SK-MEL-5 (cell line): Measurements from ENCODE around the gene TEX38. TPM values are rescaled to one million over a fixed set of nuclear protein-coding genes. Genes with fewer than 3 reads are reported as not detected.
"Not testable (repeated sequence)": the region's sequence is repeated elsewhere in the genome, so short reads cannot be mapped to it uniquely, and the experiment has no call there.

Experiments
- DNase-seq: peaks from one replicate; pipeline ENCODE4 v3.0.0-alpha.2; 2016; ENCODE audit warnings: low read depth, low spot score
- in situ Hi-C: cut with HindIII; loops from 2 replicates; pipeline ENCODE4 v1.10.0; 2016; ENCODE audit warnings: low sequenced_read_pairs, high pct_unique_total_duplicates, low pct_unique_long_range_greater_than_20kb
- total RNA-seq: library from RNA; depleted of rRNA; stranded (reverse); fragments of >200 nt; shearing (Covaris generic); gene quantifications from 2 replicates; pipeline ENCODE4 v1.2.3, GENCODE V29; 2014

TEX38 gene
- total RNA-seq, 1 experiment from 2014 or later: not detected

DNA sequence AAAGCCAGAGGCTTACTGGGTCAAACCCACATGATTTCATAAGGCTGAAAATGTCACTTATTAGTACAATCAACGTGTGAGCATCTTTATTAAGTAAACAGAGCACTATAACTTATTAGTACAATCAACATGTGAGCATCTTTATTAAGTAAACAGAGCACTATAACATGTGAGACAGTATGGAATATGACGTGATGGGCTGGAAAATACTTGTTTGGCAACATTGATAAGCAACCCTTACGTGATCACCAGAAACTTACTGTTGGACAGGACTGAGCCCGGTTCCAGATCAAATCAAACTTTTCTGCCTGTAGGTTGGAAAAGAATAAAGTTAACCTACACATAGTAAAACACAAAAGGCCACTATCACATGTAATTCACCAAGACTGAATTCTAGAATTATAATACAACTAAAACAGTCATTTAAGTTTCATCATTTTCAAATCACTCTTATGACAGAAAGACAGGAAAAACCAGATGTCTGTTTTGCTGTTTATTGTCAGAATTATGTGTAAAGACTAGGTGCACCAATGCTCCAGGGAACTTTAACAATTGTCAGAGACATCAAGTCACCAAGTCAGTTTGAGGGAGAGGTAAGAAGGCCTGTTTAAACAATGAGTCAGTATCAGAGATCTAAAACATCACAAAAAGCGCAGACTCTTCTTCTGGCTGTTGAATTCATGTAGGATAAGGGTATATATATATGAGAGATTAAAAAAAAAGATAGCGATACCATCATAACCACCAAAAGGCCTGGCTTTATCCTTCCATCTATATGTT is 19.1 kb upstream of the TEX38 start:
- in situ Hi-C loops: no loop called here
- no peak for DNase-seq

DNA sequence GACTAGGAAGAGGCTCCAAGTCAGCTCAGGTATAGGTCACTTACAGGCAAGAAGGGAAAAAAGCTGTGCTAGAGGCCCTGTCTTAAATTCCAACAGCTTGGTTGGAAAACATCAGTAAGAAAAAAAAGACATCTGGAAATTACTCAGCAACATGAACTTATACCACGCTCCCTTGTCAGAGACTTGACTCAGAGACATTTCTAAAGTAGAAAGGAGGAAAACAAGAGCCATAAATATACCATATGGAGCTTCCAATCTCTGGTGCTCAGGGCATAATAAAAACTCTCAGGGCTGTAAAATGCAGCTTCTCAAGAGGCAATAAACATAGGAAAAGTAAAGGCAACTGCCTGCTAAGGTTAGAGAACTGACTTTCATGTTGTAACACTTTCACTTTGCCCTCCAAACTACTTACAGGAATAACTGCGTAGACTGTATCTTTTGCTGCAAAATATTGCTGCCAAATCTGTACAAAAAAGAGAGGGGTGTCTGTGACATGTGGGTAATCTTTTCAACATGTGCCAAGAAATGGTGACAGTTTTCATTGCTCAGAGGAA is 18.2 kb upstream of the TEX38 start:
- in situ Hi-C loops: no loop called here
- DNase-seq: no peak

DNA sequence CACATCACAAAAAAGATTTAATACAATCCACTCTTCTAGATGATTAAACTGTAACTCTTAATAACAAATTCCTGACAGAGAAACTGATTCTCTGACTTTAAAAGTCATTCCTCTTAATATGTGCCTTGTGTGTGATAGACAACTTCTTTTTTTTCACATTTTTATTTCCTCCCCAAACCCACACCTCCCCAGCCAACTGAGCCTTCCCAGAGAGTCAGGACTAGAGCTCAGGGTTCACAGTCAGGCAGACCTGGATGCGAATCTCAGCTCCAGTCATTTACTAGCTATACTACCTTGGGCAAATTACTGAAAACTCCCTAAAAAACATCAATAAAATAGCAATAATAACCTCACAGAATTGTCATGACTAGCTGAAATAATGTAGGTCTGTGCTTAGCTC is 17.6 kb upstream of the TEX38 start:
- no peak for DNase-seq
- in situ Hi-C loops: no loop called here

DNA sequence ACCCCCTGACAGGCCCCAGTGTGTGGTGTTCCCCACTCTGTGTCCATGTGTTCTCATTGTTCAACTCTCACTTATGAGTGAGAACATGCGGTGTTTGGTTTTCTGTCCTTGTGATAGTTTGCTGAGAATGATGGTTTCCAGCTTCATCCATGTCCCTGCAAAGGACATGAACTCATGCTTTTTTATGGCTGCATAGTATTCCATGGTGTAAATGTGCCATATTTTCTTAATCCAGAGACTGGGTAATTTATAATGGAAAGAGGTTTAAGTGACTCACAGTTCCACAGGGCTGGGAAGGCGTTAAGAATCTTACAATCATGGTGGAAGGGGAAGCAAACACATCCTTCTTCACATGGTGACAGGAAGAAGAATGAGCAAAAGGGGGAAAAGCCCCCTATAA is 17.0 kb upstream of the TEX38 start:
- in situ Hi-C loops, DNase-seq: not testable (repeated sequence)

DNA sequence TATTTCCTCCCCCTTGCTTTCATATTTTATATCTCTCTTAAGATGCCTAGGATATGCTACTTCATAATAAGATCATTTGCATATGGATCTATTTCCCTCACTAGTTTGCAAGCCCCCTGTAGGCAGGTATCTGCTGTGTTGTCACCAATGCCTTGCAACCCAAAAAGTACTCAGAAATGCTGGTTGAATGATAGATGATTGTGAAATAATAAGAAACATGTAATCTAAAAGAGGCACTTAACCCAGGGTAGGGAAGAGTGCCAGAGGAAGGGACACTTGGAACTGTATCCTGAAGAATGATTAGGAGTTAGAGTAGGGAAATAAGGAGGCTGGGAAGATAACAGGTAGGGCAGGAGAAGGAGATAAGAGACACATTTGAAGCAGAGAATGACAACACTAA is 15.8 kb upstream of the TEX38 start:
- in situ Hi-C loops: no loop called here

DNA sequence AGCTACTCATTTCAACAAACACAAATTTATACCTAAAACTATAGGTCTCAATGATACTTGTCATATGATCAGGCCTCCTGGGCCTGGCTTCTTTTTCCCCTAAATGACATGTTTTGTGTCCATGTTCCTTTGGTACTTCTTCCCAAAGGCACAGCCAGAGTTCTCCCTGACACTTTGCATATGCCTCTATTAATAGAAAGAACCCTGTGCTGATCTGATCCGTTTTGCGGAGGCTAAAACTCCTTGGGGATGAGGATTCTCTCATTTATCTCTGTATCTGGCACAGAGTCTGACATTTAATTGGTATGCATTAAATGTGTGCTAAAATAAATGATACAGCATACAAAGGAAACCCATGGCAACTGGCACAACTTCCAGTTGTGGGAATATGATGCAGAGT is 15.0 kb upstream of the TEX38 start:
- DNase-seq: no peak
- in situ Hi-C loops: no loop called here

More for the DNA sequence above, 15.8 kb upstream of the TEX38 start:
- DNase-seq: no peak

DNA sequence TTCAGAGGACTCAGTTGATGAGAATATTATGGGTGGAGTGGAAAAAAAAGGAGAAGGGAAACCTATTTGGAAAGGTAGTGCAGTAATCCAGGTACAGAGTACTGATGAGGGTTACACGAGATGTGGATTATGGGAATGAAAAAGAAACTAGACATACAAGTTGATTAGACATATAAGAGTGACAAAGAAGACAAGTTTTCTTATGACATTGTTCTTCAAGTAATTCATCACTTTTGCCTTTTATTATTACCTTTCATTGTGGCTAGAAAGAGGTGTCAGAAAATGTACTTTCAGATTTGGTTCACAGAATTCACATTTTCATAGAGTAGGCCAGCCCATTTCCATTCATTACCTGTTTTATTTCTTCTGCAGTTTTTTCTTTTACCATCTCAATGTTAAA is 13.9 kb upstream of the TEX38 start:
- in situ Hi-C loops: no loop called here

DNA sequence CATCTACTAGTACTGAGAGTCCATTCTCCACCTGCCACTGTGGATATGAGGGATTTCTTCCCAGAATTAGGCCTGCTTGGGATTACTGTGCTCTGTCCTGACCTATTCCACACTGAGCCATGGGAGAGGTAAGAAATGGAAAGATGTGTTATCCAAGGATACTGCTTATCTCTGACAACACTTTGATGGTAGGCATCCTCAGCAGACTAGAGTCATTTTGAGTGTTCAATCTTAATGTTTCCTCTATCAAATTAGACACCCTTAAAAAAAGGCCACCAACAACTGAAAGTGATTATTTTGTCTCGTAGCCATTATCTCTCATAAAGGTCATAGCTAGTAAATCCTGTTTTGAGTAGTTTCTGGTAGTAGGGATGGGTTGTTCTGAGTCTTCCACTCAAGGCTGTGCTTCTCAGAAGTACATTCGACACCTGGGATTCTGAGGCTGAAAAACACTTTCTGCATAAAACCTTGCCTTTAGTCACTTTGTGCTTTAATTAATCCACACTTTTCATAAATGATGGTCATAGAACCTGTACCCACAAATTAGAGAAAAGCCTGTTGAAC is 12.3 kb upstream of the TEX38 start:
- in situ Hi-C loops: no loop called here
- DNase-seq: no peak

More for the DNA sequence above, 13.9 kb upstream of the TEX38 start:
- DNase-seq: no peak

DNA sequence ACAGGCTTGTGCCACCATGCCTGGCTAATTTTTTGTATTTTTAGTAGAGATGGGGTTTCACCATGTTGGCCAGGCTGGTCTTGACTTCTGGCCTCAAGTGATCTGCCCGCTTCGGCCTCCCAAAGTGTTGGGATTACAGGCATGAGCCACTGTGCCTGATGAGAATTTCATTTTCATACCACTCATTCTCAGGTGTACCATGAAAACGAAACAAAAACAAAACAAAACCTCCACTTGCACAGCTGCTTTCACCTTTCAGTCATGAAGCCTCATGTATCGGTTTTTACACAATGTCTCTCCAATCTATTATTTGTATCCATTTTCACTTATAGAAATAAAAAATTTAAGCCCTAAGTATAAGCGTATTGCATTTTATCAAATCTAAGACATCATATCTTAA is 11.5 kb upstream of the TEX38 start:
- in situ Hi-C loops, DNase-seq: not testable (repeated sequence)

DNA sequence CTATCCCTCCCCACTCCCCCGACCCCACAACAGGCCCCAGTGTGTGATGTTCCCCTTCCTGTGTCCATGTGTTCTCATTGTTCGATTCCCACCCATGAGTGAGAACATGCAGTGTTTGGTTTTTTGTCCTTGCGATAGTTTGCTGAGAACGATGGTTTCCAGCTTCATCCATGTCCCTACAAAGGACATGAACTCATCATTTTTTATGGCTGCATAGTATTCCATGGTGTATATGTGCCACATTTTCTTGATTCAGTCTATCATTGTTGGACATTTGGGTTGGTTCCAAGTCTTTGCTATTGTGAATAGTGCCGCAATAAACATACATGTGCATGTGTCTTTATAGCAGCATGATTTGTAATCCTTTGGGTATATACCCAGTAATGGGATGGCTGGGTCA is 8.7 kb upstream of the TEX38 start:
- DNase-seq, in situ Hi-C loops: not testable (repeated sequence)

DNA sequence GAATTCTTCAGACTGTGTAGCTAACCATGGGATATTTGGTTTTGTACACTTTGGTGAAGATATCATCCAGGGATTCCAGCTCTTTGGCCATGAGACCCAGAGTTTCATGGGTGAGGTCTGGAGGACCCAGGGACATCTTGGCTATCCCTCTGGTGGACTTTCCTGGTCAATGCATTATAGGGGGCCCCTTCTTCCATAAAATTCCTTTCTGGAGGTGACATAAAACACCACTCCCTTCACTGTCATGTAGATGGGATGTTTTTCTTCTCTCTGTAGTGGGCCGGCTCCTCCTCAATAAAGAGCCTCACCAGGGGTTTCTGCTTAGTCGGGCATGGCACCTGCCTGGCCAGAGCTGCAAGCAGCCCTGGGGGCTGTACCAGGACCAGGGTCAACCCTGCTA is 5.7 kb upstream of the TEX38 start:
- DNase-seq: no peak
- in situ Hi-C loops: no loop called here

DNA sequence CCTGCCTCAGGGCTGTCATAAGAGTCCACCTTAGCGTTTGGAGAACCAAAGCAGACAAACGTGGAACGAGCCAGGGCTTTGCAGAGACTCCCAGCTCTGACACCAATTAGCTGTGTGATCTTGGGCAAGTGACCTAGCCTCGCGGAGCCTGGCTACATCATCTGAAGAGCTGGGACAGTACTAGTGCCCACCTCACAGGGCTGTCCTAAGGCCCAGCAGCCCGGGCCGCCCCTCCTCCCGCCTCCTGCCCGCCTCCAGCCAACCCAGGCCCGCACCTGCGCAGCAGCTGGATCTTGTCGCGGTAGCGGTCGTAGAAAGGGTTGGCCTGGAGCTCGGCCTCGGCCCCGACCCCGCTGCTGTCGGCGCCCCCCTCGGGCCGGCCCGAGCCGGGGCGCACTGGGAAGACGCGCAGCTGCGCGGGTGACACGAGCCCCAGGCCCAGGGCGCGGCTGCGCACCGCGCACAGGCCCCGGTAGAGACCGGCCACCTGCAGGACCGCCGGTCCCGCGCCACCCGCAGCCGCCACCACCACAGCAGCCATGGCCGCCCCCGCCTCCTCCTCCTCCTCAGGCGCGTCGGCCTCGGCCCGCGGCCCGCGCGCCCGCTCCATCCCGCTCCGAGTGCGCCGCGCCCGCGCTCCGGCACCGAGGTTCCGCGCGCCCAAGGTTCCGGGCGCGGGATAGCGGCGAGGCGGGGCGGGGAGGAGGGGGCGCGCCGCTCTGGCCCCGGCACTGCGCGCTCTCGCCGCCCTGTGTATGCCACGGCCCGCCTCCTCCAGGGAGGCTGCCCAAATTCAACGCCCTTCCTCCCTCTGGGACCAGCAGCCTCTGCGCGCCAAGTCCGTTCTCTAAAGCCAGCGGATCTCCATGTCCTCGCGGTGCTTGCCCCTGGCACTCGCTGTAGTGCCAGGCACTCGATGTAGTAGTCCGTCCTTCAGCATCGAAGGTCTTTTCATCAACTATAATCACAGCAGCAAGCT is 3.6 kb upstream of the TEX38 start, which contains the start of gene ATPAF1:
TSS of gene ATPAF1 (minus strand) at position 583 of the 979 bp plus-strand sequence. CDS start at position 541, 42 bp downstream.
- in situ Hi-C loops: no loop called here
- DNase-seq: peak; percentile 86

DNA sequence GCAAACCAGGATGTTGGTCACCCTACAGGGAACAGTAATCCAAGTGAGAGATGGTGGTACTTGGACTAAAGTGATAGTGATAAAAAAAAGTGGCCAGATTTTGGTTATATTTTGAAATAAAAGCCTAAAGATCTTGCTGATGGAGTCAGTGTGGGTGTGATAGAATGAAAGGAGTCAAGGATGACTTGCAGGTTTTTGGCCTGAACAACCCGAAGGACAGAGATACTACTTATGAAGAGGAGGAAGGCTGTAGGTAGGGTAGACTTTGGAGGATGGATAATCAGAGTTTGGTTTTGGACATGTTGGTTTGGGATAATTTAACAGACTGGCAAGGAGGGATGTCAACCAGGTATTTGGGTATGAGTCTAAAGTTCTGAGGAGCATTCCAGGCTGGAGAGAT is 1.5 kb upstream of the TEX38 start:
- DNase-seq: no peak
- in situ Hi-C loops: no loop called here

DNA sequence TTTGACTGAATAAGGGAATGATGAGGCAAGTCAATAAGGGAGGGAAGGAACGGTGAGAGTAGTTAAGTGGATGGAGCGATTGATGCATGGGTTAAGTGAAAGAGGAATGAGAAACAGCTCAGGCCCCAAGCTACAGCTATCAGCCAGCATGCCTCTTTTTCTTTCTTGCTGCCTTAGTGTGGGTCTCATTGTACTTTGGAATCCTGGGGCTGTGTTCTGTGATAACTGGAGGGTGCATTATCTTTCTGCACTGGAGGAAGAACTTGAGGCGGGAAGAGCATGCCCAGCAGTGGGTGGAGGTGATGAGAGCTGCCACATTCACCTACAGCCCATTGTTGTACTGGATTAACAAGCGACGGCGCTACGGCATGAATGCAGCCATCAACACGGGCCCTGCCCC is 1.0 kb downstream of the TEX38 start:
- DNase-seq: no peak
- in situ Hi-C loops: no loop called here

DNA sequence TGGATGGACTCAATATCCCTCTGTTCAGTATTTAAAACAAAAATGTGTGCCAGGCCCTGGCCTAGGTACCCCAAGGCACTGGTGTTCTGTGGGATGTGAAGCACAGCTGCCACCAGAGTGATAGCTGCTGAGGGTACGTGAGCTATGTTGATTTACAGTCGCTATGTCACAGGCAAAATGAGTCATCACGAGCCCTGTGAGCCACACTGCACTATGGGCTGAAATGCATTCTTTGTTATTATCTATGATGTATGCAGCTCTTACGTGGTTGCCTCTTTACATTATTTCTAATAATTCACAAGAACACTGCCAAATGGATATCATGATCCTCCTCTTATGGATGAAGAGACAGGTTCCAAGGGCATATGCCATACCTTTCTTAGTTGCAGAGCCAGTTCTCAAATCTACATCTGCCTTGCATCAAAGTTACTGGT is 2.1 kb downstream of the TEX38 start:
- in situ Hi-C loops: no loop called here
- peak; percentile 45 for DNase-seq

DNA sequence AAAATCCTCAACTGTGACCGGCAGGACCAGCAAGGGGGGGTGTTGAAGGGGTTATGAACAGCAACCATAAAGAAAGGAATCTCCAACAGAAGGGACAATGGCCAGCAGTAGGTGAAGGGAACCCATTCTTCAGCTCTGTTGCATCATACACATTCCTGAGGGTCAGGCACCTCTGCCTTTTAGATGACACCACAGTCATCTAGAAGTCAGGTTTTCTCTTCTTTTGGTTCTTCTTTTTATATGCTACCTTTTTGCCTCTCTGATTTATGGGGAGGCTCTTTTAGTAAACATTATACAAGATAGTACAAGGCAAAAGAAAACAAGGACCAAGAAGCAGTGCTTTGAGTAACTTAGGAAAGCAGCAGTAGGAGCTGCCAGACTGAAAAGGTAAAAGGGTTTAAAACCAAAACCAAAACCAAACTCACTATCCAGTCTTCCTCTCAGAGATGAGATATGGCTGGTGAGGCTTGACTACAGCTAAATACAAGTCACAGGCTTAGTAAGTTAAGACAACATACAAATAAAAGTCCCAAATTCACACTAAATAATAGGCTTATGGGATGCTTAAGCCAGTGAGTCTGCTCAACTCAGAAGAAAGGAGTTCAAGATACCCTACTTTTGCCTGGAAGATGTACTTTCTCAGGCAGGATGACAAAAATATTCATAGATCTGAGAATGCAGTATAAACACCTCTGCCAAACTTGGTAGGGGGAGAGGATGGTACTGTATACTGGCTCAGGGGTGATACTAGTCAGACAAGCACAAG is 4.1 kb downstream of the TEX38 start:
- no peak for DNase-seq
- in situ Hi-C loops: no loop called here

DNA sequence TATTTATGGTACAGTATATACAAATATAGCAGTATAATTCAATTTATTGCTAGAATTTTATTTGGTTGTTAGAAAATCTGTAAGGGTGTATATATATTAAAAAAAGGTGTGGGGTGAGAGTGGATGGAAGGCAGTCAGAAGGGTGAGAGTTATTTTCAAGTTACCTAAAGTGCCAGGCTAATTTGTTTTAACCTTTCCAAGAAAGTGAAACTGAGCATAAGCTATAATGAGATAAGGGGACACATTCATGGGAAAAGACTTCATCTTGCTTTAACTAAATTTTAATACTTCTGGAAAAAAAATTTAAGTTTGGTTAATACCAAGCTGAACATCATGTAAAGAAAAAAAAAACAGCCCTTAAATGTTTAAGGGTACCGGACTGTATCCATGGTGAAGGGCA is 4.9 kb downstream of the TEX38 start:
- in situ Hi-C loops: no loop called here
- DNase-seq: no peak
